Amygdala (tissue), 56 donors: ENCODE results near the gene ZNF569.

Source experiments
- DNase-seq, 56 donors: peaks; one replicate each; lab custom pipeline; 2025; lab: John Stamatoyannopoulos, UW

ZNF569 gene

DNA sequence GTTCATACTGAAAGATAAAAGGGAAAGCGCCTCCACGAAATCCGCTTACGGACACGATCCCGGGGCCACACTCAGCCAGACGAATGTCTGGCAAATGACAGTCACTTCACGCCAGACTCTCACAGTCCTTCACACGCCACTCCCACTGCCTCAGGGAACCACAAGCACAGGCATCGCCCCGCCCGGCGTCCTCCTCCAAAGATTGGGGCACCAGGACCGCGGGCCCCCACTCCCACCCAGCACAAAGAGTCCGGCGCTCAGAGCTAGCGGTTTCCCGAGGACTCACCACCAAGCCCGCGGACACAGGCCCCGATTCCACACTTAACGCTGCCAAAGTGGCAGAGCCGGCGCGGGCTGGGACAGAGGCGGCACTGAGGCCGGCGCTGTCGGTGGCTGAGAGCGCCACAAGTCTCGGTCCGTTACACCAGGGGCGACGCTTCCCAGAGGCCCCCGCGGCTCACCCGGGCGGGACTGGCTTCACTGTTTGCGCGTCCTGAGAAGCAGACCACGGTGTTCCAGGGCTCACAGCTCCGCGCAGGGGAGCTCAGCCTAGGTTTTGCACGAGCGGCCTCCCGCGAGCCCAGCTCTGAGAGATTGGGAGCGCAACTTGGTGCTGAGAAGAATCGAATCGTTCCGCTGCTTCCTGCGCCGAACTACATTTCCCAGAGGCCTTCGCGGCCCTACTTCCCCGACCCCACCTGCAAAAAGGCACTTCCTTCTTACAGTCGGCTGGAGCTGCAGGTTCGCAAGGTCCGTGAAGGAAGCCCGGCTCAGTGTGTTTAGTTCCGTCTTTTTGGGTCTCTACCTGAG is at the start of gene ZNF569:
Gene ZNF569 (minus strand): TSS at position 647 of the 810 bp plus-strand sequence. CDS start 22,523 bp downstream, outside the sequence.
- DNase-seq: peak; percentile 58 to 96 (median 88)

DNA sequence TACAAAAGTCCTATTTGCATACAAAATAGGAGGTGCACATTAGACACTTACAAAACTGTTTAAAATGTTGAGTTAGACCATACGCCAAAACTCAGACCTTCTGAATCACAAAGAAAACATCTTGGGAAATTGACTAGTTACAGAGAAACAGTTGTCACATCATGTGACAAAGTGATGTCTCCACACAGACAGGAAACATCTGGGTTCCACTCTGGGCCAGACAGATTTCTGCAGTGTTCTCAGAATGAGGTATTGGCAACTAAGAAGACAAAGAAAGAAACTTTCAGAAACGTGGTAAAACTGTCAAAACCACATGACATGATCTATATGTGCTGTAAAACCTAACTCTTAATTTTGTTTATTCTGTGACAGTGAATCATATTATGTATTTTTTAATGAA is 46.2 kb upstream of the ZNF569 start:
- no peak for DNase-seq

DNA sequence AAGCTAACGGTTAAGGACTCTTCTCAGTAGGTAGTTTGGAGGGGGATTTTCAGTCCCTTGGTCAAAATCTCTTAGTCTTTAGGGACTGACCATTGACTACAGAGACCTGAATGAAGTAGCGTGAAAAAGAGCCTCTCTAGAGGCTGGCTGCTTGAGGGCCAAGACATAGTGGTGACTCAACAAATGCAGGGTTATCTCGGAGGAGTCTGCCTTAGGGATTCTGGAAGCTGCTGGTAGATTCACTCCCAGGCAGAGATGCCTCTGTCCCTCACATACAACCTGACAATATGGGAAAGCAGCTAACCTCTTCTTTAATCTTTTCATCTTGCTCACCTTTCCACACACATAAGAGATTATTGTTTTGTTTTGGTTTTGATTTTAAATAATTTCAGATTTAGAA is 44.6 kb upstream of the ZNF569 start:
- no peak for DNase-seq

DNA sequence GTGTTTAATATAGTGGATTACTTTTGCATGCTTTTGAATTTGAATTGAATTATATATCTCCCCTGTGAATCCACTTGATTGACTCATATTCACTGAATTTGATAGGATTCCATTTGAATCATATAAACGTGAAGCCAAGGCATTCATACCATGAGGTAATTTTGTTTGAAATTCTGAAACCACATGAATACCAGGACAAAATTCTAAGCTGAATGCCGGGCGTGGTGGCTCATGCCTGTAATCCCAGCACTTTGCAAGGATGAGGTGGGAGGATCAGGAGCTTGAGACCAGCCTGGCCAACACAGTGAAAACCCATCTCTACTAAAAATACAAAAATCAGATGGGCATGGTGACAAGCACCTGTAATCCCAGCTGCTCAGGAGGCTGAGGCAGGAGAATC is 43.9 kb upstream of the ZNF569 start:
- no peak for DNase-seq

DNA sequence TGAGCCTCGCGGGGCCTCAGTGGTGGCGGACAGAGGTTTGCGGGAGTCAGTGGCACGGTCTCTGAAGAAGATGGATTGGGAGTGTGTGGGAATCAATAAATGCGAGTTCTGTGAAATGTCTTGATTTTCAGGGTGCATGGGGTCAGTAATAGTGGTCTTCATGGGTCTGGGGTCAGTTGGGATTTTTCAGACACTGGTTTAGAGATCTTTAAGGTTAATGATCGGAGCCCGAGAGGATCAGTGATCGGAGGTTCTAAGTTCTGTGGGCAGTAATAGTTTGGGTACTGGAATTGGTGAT is 39.9 kb upstream of the ZNF569 start:
- no peak for DNase-seq

DNA sequence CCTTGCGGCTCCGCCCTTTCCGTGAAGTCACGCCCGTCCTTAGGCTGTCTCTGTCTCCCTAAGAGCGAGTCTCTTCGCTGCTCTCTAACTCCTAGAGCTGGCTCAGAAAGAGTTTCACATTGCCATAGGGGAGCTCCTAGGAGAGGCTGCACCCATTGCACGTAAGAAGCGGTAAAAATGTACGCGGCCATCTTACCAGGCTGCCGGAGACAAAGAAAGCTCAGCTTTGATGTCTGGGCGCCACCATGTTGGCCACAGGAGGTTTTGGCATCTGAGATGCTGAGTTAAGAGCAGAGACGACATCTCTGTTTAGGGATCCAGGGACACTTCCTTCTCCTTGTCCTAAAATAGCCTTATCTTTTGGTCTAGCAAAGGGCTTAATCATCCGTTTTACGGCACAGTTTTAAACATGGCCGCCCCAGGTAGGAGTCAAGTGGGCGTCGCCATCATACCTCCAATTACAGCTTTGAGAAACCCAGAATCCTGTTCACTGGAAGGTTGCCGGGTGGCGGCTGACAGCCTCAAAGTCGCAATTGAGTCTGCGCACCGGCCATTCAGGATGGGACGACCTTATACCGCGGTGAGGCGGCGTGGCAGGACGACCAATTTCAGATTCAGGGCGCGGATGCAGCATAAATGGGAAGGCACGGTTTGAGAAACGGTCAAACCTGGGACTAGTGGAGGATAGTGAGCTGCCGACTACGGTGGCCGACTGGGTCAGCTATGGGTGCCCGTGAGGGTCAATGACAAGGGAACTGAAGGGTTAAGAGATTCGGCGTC is 39.3 kb upstream of the ZNF569 start, which contains the start of gene ZNF793:
Gene ZNF793 (plus strand): TSS at position 553 of the 780 bp plus-strand sequence. CDS start 16,501 bp downstream, outside the sequence.
- peak; percentile 37 to 96 (median 76) for DNase-seq

DNA sequence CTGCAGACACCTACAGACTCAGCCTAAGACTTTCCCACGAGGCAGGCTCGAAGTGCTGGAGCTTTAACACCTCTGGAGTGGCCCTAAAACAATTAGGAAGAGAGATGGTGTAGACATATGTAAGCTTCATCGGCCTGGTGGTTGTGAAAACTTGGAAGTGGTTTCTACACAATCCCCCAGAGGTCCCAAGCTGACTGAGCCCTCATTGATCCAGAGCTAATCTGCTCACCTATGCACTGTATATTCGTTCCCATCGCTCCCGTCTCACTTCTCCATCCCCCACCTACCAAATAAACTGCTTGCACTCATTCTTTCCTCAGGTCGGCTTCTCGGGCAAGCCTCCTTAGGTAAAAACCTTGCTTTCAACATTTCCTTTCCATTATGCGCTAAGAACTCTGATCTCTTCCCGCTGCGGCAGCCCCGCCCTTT is 38.7 kb upstream of the ZNF569 start:
- DNase-seq: no peak

DNA sequence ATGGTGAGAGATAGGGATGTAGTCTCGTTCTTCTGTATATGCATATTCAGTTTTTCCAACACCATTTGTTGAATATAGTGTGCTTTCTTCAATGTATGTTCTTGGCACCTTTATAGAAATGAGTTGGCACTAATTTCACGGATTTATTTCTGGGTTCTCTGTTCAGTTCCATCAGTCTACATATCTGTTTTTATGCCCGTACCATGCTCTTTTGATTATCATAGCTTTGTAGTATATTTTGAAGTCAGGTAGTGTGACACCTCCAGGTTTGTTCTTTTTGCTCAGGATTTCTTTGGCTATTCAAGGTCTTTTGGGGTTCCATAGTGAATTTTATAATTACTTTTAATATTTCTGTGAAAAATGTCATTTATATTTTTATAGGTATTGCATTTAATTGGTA is 25.0 kb upstream of the ZNF569 start:
- DNase-seq: no peak

DNA sequence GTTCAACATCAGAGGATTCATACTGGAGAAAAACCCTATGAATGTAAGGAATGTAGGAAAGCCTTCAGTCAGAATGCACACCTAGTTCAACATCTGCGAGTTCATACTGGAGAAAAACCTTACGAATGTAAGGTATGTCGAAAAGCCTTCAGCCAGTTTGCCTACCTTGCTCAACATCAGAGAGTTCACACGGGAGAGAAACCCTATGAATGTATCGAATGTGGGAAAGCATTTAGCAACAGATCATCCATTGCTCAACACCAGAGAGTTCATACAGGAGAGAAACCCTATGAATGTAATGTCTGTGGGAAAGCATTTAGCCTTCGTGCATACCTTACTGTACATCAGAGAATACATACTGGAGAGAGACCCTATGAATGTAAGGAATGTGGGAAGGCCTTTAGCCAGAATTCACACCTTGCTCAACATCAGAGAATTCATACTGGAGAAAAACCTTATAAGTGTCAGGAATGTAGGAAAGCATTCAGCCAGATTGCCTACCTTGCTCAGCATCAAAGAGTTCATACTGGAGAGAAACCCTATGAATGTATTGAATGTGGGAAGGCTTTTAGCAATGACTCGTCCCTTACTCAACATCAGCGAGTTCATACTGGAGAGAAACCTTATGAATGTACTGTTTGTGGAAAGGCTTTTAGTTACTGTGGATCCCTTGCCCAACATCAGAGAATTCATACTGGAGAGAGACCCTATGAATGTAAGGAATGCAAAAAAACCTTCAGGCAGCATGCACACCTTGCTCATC is 17.3 kb upstream of the ZNF569 start:
- no peak for DNase-seq

DNA sequence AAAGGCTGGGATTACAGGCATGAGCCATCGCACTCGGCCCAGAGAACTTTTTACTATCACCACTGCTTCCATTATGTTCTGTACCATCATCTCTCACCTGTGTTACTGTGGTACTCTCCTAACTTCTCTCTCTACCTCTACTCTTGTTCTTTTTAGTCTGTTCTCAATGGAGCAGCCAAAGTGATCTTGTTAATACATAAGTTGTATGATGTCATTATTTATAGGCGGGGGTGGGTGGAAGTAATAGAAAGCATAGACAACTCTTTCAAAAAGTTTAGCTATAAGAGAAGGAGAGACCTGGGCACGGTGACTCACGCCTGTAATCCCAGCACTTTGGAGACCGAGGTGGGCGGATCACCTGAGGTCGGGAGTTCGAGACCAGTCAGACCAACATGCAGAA is 4.9 kb upstream of the ZNF569 start:
- DNase-seq: no peak

DNA sequence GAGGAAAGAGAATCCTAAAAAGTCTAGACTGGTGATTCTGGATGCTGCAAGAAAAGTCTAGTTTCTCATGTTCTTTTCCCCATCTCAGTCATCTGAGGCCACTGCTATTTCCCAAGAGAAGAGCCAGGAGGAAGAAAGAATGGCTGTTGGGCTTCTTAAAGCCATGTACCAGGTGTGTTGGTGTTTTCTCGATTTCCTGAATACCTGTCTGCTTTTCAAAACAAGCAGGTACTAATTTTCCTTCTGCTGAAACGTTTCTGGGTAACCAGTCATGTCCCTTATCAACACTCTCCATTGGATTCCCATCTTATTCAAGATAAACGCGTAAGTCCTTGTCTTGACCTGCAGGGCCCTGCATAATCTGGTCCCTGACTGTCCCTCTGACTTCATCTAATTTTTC is 3.0 kb upstream of the ZNF569 start:
- DNase-seq: no peak

DNA sequence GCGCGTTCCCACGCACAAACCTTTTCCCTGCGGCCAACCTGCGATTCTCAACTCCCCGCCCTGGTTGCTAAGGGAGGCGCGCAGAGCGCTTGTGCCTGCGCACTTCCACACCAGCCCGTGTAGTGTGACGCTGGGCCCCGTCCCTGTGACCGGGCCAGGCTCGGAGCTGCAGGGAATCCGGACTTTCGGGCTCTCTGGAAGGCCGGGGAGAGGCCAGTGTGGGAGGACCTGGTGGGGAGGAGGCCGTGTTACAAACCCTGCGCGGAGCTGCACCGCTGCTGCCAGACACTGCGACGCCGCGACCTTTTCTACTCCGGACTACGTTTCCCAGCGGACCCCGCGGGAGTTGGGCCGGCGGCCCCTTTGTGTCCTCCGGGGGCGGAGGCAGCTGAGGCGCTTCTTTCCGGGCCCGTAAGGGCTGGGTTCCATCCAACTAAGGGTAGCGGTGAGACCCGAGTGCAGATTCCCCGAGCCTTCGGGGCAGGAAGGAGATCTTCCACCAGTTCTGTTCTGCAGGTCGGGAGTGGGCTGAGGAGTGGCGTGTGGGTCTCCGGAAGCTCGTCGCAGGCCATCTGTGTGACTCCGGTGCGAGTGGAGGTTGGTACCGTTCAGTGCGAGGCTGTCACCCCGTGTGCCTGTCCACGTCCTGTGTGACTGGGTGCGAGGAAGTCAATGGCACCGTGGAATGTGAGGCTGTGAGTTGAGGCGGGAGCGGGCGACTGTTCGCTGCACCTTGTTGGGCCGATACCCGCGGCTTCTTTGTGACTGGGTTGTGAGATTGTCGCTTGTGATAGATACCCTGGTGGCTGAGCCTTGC is 1.9 kb upstream of the ZNF569 start, which contains the start of gene ZNF570:
Gene ZNF570 (plus strand): TSS at position 396 of the 817 bp plus-strand sequence. CDS start 999 bp downstream, outside the sequence.
- peak in 54 of 56 donors; percentile 54 to 92 (median 82) for DNase-seq

DNA sequence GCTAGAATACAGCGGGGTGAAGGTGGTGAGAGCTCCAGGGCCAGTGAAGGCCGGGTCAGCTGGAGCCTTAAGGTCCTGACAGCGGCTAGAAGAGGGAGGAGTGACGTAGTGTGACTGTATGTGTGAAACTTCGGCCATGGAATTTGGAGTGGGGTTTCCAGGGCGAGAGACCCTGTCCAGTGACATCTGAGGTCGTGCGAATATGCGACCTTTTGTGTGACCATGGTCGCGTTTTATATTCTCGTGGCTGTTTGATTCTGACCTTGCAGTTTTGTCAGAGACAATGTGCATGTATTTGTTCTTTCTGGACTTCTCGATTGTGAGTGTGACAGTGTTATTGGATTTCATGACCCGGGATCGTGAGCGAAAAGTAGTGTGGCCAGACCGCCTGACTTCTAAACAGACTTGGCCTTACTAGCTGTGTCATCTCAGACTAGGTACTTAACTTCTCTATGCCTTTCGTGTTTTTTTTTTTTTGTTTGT is 405 bp upstream of the ZNF569 start:
- peak in 2 of 56 donors; percentile 10 to 35 for DNase-seq

DNA sequence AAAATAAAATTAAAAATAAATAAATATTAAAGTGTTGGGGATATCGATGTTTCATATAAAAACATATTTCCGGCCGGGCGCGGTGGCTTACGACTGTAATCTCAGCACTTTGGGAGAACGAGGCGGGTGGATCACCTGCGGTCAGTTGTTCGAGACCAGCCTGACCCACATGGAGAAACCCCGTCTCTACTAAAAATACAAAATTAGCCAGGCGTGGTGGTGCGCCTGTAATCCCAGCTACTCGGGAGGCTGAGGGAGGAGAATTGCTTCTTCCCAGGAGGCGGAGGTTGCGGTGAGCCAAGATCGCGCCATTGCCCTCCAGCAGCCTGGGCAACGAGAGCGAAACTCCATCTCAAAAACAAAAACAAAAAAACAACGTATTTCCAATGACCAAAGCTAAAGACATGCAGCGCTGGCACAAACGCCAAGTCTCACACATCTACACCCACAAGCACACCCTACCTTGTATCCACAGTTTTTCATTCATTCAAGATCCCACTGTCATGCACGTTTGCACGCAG is 907 bp downstream of the ZNF569 start:
- DNase-seq: peak in 2 of 56 donors; percentile 3 to 9

DNA sequence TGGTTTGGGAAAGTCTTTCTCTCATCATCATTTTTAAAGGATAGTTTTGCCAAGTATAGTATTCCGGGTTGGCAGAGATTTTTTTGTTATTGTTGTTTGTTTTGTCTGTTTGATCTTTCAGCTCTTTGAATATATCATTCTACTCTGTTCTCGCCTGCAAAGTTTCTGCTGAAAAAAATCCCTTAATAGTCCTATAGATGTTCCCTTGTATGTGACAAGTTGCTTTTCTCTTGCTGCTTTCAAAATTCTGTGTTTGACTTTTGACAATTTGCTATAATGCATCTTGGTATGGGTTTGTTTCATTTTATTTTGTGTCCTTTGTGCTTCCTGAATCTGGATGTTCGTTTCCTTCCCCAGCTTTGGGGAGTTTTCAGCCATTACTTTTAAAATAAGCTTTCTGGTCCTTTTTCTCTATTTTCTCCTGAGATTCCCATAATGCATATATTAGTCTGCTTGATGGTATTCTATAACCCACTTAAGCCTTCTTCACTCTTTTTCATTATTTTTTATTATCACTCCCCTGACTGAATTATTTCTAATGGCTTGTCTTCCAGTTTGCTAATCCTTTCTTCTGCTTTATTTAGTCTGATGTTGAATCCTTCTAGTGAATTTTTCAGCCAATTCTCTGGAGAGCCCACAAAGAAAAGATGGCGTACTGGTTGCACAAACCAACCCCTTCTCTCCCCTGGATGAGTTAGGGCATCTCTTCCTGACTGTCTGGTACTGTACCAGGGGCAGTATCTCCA is 14.6 kb downstream of the ZNF569 start:
- DNase-seq: no peak

DNA sequence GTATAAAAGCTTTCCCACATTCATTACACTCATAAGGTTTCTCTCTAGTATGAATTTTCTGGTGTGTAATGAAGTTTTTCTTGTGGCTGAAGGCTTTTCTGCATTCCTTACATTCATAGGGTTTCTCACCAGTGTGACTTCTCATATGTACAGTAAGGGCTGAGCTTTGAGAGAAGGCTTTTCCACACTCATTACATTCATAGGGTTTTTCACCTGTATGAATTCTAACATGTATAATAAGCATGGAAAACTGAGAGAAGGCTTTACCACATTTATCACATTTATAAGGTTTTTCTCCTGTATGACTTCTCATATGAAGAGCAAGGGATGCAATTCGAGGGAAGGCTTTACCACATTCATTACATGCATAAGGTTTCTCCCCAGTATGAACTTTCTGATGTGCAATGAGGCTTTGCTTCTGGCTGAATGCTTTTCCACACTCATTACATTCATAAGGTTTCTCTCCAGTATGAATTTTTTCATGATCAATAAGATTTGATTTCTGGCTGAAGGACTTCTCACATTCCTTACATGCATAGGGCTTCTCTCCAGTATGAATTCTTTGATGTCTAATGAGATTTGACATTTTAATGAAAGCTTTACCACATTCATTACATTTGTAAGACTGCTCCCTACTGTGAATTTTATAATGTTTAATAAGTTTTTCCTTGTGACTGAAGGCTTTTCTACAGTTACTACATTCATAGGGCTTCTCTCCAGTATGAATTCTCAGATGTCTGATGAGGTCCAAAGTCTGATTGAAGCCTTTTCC is 53.7 kb downstream of the ZNF569 start:
- DNase-seq: no peak

DNA sequence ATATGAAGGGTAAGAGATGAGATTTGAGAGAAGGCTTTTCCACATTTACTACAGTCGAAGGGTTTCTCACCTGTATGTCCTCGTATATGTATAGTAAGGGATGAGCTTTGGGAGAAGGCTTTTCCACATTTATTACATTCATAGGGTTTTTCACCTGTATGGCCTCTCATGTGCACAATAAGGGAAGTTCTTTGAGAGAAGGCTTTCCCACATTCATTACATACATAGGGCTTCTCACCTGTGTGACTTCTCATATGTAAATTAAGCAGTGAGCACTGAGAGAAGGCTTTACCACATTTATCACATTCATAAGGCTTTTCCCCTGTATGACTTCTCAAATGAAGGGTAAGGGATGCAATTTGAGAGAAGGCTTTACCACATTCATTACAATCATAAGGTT is 54.5 kb downstream of the ZNF569 start:
- no peak for DNase-seq
